HPDE6-E6E7 (cell line): ENCODE data around the gene SOCS3.
"Not testable (repeated sequence)": the region's sequence is repeated elsewhere in the genome, so short reads cannot be mapped to it uniquely, and the experiment has no call there.

Experiments used
- DNase-seq: peaks from one replicate; pipeline ENCODE4 v3.0.0; 2011; ENCODE audit warnings: missing footprints; ENCODE audit errors: extremely low spot score

Gene SOCS3

GRCh38 chr17:78349891-78350642 lies 9.8 kb downstream of the SOCS3 start:
- no peak for DNase-seq

GRCh38 chr17:78348055-78348770 lies 11.7 kb downstream of the SOCS3 start:
- DNase-seq: no peak

- no peak for DNase-seq
Measured at GRCh38 chr17:78347453-78347852, 12.4 kb downstream of the SOCS3 start.

DNA sequence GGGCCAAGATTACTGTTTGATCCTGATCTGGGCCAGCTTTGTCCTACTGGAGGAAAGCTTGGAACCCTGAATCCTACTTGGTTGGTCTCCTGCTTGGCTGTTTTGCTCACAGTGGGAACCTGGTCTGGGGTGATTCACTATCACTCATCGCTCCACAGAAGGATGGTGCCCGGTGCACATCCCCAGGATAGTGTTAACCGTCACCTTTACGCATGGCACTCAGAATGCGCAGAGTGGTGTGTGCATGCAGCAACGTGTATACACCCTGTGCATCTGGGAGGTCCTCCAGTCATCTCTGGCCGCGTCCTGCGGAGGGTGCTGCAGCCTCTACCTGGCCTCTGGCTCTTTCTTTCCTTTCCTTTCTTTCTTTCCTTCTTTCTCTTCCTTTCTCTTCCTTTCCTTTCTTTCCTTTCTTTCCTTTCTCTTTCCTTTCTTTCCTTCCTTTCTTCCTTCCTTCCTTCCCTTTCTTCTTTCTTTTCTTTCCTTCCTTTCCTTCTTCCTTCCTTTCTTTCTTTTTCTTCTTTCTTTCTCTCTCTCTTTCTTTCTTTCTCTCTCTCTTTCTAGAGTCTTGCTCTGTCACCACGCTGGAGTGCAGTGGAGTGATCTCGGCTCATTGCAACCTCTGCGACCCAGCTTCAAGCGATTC lies 13.1 kb downstream of the SOCS3 start:
- no peak for DNase-seq

GRCh38 chr17:78345791-78346494 lies 13.9 kb downstream of the SOCS3 start:
- no peak for DNase-seq

DNA sequence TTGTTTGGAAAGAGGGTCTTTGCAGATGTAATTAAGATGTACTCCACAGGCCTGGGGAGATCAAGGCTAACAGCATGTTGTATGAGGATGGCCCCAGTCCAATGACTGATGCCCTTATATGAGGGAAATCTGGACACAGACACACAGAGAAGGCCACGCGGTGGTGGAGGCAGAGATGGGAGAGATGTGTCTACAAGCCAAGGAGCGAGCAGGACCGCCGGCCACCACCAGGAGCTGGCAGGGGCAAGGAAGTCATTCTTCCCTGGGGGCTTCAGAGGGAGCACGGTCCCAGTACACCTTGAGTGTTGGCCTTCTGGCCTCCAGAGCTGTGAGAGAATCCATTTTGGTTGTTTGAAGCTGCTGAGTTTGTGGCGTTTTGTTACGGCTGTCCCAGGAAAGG lies 14.7 kb downstream of the SOCS3 start:
- no peak for DNase-seq

GRCh38 chr17:78344666-78345065 lies 15.2 kb downstream of the SOCS3 start:
- no peak for DNase-seq

GRCh38 chr17:78343543-78344201 lies 16.2 kb downstream of the SOCS3 start:
- no peak for DNase-seq

DNA sequence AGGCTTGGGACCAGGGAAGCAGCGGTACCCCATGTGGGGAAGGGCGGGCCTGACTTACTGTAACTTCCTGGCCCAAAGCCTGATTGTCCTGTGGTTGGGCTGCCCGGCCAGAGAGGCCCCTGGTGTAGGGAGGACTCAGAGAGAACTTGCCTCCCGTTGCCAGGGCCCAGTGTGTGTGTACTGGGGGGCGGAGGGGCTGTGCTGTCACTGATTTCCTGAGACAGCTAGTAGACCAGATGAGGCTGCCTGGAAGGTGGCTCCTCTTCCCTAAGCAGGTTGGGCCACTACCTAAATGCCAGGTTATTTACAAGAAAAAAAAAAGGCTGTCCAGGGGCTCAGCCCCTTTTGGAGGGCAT lies 16.7 kb downstream of the SOCS3 start:
- no peak for DNase-seq

GRCh38 chr17:78342449-78343186 lies 17.3 kb downstream of the SOCS3 start:
- DNase-seq: no peak

DNA sequence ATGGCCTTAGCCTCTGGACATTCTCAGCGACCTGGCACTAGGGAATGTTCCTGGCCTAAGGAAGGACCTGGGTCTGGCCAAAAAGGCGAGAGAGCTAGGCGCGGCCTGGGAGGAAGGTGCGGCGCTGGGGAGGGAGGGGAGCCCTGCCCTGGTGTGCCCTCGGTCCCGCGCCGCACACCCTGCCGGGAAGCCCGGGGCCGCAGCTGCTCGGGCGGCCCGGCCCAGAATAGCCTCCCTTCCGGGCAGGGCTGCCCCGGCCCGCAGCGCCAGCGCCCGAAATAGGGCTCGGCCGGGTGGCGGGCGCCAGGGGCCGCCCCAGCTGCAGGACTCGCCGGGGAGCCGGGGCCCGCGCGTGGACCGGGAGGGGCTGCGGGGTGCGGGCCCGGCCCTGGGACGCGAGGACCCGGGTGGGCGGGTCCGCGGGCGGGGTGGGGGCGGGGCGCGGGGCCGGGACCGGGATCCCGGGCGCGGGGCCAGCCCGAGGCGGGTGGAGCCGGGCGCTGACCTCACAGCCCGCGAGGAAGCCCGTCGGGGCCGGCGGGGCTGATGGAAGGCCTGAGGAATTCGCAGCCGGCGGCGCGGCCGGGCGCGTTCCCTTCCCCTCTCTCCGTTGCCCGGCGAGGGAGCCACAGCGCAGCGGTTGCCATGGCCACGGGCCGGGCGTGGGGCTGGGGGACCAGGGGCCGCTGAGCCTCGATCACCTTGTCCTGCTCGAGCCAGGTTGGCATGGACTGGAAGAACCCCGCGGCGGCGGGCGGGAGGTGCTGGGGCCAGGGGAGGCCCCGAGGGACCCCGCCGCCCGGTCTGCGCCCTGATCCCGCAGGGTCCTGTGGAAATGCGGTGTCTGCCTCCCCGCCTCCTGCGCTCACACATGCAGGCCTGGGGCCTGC lies 18.1 kb downstream of the SOCS3 start:
- no peak for DNase-seq

DNA sequence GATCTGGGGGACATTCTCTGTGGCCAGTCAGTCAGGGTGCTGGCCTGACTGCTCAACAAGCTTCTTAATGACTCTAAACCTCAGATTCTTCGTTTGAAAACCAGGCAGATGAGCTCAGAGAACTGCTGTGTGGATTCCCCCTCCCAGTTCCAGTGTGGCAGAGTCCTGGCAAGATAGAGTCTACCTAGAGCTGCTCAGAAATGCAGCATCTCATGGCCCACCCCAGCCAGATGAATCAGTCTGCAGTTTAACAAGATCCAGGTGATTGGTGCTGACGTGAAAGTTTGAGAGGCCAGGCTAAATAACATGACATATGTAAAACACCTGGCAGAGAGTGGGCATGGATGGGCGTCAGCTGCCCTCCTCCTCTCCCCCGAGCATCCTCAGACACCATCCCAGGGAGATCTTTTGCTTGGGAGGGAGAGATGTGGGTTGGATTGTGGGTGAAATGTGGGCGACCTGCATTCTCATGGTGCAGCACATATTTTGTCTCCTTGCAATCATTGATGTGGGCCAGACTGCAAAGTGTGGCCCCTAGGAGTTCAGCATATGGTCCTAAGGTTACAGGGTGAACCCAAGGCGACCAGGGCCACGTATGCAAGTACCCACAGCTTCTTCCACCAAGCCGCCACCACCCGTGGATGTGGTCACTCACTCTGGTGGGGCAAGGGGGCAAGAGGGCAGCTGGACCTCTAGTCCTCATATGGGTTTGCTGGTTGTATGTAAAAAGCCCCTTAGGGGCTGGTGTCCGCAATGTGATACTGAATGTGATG lies 19.5 kb downstream of the SOCS3 start:
- no peak for DNase-seq

DNA sequence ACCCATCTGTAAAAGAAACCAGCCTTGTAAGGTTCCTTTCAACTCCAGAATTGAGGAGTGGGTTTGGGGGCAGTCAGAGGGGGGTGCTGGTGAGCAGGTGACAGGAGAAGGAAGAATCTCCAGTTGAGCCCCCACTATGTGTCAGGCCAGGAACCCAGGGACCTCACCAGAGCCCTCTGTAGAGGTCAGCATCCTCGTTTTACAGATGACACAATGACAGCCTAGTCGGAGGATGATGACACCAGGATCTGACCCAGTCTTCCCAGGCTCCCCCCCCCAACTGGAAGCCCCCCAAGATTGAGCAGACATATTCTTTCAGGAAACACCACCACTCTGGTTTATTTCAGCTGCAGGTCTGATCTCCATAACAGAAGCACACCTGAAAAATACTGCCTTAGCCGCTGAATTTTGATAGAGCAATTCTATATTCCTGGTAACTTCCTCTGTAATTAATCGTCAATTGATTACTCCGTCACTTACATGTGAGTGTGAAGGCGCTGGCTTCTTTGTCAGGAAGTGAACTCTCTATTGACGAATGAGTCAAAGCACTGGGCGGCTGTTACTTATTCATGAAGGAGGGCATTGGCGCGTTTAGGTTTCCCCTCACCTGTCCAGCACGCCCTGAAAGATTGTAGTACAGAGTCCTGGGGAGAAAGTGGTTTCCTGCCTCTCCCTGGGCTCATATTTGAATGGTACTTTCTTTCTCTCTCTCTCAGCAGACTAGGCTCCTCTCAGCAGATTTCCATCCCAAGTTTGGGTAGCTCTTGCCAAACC lies 21.2 kb downstream of the SOCS3 start:
- peak; percentile 91 for DNase-seq

- no peak for DNase-seq
Measured at GRCh38 chr17:78337244-78338109, 22.4 kb downstream of the SOCS3 start.

DNA sequence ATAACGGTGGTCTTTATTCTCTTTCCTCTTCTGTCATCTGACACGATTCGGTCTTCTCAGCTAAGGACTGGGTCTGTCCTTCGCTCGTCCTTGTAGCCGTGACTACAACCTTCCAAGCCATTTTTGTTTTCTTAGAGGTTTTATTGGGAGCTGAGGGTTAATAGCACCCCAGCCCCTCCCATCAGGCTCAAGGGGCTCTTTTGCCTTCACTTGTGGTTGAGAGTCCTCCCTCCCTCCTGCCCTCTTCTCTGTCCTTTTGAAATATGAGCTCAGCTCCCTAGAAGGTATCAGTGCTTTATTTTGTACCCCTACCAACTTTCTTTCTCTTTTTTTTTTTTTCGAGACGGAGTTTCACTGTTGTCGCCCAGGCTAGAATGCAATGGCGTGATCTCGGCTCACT lies 24.7 kb downstream of the SOCS3 start:
- no peak for DNase-seq

- no peak for DNase-seq
Measured at GRCh38 chr17:78332991-78333390, 26.9 kb downstream of the SOCS3 start.

- DNase-seq: not testable (repeated sequence)
Measured at GRCh38 chr17:78331355-78331754, 28.5 kb downstream of the SOCS3 start.
